ENCODE data around the gene MIGA2.

The MIGA2 gene

DNA sequence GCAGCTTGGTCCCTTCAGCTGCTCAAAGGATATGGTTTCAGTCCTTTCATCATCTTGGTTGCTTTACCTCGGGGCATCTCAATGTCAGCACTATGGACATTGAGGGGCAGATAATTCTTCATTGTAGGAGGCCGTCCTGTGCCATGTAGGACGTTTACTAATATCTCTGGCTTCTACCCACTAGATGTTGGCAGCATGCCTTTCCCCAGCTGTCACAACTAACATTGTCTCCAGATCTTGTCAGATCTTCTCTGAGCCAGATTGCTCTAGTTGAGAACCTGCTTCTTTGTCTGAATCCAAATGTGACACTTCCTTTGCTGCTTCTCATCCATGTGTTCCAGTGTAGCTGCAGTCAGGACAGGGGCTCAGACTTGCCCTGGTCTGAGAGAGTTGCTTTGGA, 85.1 kb downstream of the MIGA2 start:
- Histone ChIP-seq H3K36me3 (ENCODE audit: control insufficient read depth in 4 of 4, insufficient read depth in 4 of 4, low read length in 3 of 4) (peaks cover 16 to 48% (median 39%) of the 10 kb centered on the region in 4 experiments), H3K4me1 (ENCODE audit: control extremely low read depth in 1 of 4, control insufficient read depth in 4 of 4, insufficient read depth in 4 of 4, low read length in 3 of 4) (peaks cover 0 to under 1% (median 0%) of the 10 kb centered on the region in 4 experiments), H3K9me3 (ENCODE audit: control extremely low read depth in 1 of 5, control insufficient read depth in 4 of 5, insufficient read depth in 2 of 5, low read depth in 1 of 5, low read length in 4 of 5) (no peaks in the 10 kb centered on the region), H3K4me3 (ENCODE audit: control insufficient read depth in 1 of 7, extremely low read depth in 1 of 7, insufficient read depth in 4 of 7, low read depth in 2 of 7, low read length in 6 of 7) (no peak overlapping the region), H3K27ac (ENCODE audit: insufficient read depth in 1 of 2, low read depth in 1 of 2, low read length in 2 of 2, poor library complexity in 1 of 2, severe bottlenecking in 2 of 2) (no peak overlapping the region), H3K27me3 (replicated peaks in 2 of 5; ENCODE audit: control insufficient read depth in 4 of 5, insufficient read depth in 5 of 5, low read length in 4 of 5) (no peaks in the 10 kb centered on the region)
- CTCF ChIA-PET, result interaction anchor here (1.0 to 3.1 kb wide), 5 partner anchors 9 to 656 kb away, joined by 3 to 18 read pairs (median 3); no protein-coding TSS in a partner anchor
- POLR2A ChIA-PET, result no interaction called here
- DNase-seq, result no peak
- 100% methylated on average over 3 of the region's 3 CpGs for WGBS (ENCODE audit: insufficient coverage)

Measured in common myeloid progenitor, CD34-positive (primary cell).